ENCODE results near the gene DEFB131B. TPM values are rescaled to one million over a fixed set of nuclear protein-coding genes. Genes with fewer than 3 reads are reported as not detected.
"Not testable (repeated sequence)": the region's sequence is repeated elsewhere in the genome, so short reads cannot be mapped to it uniquely, and the experiment has no call there.

Gene DEFB131B
- polyA plus RNA-seq, 1 donor, result not detected

DNA sequence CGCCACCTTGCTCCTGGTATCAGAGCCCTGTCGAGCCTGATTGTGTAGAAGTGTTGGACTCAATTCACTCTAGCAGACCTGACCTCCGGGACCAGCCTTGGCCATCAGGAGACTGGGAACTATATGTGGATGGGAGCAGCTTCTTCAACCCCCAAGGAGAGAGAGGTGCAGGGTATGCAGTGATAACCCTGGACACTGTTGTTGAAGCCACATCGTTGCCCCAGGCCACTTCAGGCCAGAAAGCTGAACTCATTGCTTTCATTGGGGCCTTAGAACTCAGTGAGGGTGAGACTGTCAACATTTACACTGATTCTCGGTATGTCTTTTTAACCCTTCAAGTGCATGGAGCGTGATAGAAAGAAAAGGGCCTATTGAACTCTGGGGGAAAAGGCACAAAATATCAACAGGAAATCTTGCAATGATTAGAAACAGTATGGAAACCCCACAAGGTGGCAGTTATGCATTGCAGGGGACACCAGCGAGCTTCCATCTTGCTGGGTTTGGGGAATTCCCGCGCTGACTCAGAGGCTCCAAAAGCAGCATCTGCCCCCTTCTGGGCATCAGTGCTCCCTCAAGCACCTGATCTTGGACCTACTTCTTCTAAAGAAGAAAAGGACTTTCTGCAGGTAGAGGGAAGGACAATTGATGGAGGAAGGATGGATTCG, 33.2 kb downstream of the DEFB131B start:
- not testable (repeated sequence) for DNase-seq

DNA sequence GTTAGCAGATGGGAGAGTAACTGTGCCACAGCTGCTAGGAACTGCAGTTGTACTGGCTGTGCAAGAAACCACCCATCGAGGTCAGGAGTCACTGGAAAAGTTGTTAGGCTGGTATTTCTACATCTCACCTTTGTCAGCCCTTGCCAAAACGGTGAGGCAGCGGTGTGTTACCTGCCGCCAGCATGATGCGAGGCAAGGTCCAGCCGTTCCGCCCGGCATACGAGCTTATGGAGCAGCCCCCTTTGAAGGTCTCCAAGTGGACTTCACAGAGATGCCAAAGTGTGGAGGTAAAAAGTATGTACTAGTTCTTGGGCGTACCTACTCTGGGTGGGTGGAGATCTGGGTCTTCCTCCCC, 33.7 kb downstream of the DEFB131B start:
- DNase-seq, result not testable (repeated sequence)

DNA sequence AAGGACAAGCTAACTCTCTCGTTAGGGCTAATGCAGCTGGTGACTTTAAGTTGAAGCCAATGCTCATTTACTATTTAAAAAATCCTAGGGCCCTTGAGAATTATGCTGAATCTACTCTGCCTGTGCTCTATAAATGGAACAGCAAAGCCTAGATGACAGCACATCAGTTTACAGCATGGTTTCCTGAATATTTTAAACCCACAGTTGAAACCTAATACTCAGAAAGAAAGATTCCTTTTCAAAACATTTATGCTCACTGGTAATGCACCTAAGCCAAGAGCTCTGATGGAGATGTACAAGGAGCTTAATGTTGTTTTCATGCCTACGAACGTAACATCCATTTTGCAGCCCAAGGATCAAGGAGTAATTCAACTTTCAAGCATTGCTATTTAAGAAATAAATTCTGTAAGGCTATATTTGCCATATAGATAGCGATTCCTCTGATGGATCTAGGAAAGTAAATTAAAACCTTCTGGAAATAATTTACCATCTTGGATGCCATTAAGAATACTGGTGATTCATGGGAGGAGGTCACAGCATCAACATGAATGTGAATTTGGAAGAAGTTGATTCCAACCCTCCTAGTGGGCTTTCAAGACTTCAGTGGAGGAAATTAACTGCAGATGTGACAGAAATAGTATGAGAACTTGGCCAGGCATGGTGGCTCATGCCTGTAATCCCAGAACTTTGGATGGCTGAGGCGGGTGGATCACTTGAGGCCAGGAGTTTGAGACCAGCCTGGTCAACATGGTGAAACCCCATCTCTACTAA, 35.7 kb downstream of the DEFB131B start:
- no peak for DNase-seq

DNA sequence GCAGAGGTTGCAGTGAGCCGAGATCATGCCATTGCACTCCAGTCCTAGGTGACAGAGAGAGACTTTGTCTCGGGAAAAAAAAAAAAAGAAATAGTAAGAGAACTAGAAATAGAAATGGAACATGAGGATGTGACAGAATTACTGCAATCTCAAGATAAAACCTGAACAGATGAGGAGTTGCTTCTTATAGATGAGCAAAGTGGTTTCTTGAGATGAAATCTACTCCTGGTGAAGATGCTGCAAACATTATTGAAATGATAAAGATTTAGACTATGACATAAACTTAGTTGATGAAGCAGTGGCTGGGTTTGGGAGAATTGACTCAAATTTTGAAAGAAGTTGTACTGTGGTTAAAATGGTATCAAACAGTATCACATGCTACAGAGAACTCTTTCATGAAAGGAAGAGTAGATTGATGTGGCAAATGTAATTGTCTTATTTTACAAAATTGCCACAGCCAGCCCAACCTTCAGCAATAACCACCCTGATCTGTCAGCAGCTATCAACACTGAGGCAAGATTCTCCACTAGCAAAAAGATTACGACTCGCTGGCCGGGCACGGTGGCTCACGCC, 36.5 kb downstream of the DEFB131B start:
- no peak for DNase-seq

DNA sequence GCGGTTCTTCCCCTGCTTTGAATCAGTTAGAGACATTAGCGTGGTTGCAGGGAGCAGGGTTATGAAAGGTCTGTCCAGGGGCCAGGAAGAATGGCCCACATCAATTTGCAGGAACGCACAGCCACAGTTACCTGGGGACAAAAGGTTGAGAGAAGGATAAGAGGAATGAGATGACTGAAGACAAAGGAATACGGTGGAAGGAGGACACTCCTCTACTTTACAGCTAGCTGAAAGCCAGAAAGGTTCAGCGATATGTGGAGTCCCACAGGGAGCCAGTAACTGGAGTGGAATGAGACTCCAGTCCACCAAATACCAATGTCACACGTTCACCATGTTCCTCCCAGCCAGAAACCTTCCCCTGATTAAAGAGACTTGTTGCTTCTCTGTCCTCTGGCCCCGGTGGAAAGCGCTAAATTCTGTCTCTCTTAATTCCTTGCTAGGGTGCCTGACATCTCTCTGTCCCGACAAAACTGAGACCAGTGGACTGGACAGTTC, 39.4 kb downstream of the DEFB131B start:
- no peak for DNase-seq

DNA sequence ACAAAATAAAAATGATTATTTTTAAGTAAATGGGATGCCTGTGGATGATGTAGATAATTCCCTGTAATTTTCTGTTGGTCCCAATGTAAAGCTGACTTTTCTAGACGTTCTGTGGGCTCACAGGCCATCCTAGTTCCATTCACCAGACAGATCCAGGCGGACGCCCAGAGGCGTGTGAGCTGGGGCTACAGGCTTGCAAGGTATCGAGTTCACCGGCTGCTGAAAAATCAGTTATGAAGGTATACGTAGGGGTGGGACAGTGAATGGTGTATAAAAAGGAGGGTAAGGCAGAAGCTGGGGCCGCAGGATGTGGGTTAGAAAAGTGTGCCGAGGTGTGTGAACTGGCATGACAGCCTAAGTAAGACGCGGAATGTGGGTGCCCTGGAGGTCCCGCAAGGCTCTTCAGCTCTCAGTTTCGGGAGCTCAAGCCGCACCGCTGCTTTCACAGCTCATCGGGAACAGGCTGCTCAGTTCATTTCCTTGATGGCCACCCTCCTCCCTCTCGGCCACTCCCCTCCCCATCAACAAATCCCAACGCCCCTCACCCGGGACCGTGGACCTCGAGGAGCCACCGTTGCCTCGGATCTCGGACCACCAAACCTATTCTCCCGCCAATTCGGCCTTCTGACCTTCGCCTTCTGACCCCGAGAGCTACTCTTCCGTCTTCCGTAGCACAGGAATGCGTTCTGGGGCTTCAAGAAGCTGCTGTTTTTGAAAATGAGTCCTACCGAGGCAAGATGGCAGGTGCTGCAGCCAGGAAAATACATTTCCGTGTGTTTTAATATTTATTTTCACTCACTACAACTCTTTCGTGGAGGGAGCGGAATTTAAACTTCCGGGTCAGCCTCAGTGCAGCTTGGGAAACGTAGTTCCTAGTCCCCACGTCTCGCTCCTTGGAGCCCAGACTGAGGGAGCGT, 49.8 kb downstream of the DEFB131B start, which contains the start of gene XNDC1N:
TSS of gene XNDC1N (minus strand) at position 775 of the 917 bp plus-strand sequence. CDS start 5,241 bp downstream, outside the sequence.
- no peak for DNase-seq

DNA sequence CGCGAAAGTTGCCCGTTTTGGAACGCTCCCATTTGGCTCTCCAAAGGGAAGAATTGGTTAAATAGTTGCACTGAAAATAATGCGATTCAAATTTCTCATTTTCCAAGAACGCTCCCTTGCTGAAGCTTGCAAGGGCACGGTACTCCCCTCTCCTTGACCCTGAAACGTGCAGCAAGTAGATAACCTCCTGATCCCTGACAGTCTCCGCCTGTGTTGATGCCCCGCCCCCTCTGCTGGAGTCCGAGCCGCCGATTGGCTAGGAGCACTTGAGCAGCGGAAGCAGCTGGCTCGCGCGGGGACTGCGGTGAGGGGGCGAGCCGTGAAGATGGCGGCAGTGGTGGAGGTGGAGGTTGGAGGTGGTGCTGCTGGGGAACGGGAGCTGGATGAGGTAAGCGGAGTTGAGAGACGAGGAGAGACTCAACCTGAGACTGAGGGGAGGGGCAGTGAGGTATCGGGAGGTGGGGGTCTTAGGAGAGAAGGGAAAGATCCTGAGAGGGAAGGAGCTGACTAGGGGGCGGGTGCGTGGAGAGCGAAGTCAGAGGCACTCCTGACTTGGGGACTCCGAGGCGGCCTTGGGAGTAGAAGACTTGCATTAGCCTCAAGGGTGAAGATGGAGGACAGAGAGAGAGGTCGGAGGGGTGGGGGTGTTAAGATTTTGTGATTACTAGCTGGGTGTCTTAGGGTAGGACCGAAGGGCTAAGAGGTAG, 50.6 kb downstream of the DEFB131B start, which contains the start of gene RNF121:
TSS of gene RNF121 (plus strand) at position 310 of the 707 bp plus-strand sequence. CDS start at position 326, 16 bp downstream.
- peak; percentile 96 for DNase-seq

DNA sequence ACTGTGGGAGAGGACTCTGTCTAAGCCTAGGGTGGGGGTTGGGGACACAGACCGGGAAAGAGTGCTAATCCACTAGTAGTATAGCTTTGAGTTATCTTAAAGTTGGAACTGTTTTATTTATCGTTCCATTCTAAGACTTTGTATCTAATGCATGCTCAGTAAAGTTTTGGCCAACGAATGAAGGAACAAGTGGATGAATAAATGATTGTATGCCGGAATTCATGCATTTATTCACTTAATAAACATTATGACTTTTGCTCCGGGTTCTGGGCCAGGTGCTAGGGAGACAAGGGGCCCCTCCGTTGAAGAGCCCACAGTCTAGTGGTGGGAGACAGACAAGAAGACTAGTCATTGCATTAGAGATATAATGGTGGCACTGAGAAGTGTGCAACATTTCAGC, 51.2 kb downstream of the DEFB131B start:
- peak; percentile 7 for DNase-seq

DNA sequence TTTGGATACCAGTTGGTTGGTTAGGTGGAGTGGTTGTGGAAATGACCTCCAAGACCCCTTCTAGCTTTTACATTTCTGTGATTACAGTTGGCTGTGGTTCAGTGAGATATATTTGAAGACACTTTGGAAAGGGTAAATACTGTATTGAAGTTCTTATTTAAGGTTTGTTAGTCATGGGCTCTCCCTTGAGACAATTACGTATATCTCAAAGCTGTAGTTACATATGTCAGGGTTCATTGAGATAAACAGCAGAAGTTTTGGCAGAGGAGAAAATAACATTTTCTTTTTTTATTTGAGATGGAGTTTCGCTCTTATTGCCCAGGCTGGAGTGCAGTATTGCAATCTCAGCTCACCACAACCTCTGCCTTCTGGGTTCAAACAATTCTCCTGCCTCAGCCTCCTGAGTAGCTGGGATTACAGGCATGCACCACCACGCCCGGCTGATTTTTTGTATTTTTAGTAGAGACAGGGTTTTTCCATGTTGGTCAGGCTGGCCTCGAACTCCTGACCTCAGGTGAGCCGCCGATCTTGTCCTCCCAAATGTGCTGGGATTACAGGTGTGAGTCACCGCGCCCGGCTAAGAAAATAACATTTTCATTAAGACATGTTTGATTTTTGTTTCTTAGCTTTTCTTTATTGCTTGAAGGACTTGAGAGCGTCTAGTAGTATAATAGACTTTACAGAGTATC, 52.4 kb downstream of the DEFB131B start:
- DNase-seq, result no peak

DNA sequence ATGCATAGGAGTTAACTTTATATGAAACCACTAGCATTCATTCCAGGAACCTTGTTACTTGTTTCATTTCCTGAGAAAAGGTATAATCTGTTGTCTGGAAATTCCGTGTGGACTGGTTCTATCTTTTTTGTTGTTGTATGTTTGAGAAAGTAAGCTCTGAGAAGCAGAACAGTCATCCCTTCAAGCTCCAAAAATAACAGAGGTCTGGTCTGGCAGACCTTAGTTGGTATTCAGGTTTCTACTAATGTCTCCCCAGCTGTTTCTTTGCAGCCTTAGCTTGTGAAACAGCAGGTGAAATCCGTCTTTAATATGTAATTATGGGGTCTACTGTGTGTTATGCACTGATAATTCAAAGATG, 53.0 kb downstream of the DEFB131B start:
- no peak for DNase-seq

DNA sequence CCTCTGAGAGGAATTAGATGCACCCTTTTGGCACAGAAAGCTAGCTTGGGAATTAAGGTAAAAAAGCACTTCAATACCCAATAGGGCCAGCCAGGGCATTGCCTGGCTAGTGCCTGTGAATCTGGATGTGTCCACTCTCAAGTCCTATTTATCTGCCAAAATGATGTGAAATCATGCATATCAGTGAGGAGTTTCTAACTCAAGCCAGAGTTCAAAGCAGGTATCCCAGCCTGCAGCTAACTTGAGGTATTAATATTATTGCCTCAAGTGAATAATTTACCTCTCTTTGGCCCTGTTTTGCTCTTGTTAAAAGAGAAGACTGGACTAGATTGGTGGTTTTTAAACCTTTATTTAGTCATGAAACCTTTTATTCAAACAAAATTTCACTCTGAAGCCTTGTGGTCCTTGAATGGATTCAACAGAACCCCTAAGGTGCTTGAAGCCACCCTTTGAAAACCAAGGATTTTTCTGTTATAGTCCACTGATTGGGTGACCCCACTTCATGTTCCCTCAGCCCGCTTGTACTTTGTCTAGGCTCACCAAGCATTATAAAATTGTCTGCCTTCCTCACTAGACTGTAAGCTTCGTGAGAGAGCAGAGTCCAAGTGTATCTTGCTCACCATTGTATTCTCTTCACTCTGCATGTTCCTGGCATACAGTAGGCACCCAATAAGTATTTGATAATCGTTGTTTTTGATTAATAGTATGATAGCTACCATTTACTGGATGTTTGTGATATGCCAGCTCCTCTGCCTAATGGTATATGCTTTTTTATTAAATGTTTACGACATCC, 55.1 kb downstream of the DEFB131B start:
- no peak for DNase-seq

Other genes with a start within 250 kb of the DEFB131B start
- not detected for gene DEFB108B, start 45.3 kb upstream of the DEFB131B start, polyA plus RNA-seq (ENCODE audit: insufficient read length)
- gene XNDC1N, start 50.1 kb downstream of the DEFB131B start, polyA plus RNA-seq (ENCODE audit: insufficient read length), result 4.1 TPM
- gene RNF121, start 50.6 kb downstream of the DEFB131B start, polyA plus RNA-seq (ENCODE audit: insufficient read length), result 22.8 TPM
- 7.4 TPM for gene IL18BP, start 120.5 kb downstream of the DEFB131B start, polyA plus RNA-seq (ENCODE audit: insufficient read length)
- gene NUMA1, start 202.1 kb downstream of the DEFB131B start, polyA plus RNA-seq (ENCODE audit: insufficient read length), result 215 TPM
- gene LRRC51, start 202.4 kb downstream of the DEFB131B start, polyA plus RNA-seq (ENCODE audit: insufficient read length), result 8.8 TPM
- gene LAMTOR1, start 224.8 kb downstream of the DEFB131B start, polyA plus RNA-seq (ENCODE audit: insufficient read length), result 83.8 TPM
- not detected for gene TOMT, start 227.5 kb downstream of the DEFB131B start, polyA plus RNA-seq (ENCODE audit: insufficient read length)
- gene ANAPC15, start 234.2 kb downstream of the DEFB131B start, polyA plus RNA-seq (ENCODE audit: insufficient read length), result 32.5 TPM